GM18508 (cell line): ENCODE measurements around the gene PBXIP1.

Experiments
- ATAC-seq: cut with Tn5 transposase; IDR thresholded peaks from one replicate; pipeline ENCODE4 v1.9.1; 2021; ENCODE audit warnings: moderate number of reproducible peaks; ENCODE audit not compliant: insufficient read depth, unreplicated experiment

Gene PBXIP1

DNA sequence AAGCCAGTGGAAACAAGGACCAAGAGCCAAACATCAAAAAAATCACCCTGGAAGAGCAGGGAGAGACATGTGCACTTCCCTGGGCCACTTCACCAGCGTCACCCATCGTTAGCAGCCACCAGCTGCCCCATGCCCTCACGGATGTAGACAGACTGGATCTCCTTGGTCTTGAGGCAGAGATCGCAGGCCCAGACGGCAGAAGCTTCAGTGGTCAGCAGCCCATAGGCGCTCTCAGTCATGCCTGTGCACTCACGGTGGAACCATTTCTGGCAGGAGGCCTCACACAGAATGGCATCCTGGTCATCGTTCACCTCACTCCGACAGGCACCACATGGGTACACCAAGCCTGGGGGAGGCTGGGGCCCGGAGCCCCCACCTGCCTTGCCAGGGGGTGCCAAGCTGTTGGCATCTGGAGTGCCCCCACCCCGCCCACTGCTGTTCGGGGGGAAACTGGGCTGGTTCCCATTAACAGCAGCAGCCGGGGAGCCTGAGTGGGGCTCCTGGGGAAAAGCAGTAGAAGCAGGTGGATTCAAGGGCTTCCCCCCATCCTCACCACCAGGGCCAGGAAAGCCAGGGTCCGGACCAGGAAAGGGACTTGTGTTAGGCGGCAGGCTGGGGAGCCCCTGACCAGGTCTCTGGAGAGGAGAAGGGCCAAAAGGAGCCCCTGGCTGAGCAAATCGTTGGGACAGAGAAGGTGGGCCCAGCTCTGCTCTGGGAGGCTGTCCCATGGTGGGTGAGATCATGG, 3.0 kb upstream of the PBXIP1 start:
- no peak for ATAC-seq

GRCh38 chr1:154958036-154958435, 2.1 kb upstream of the PBXIP1 start:
- ATAC-seq, result no peak

GRCh38 chr1:154957091-154957657, 1.3 kb upstream of the PBXIP1 start:
- no peak for ATAC-seq

DNA sequence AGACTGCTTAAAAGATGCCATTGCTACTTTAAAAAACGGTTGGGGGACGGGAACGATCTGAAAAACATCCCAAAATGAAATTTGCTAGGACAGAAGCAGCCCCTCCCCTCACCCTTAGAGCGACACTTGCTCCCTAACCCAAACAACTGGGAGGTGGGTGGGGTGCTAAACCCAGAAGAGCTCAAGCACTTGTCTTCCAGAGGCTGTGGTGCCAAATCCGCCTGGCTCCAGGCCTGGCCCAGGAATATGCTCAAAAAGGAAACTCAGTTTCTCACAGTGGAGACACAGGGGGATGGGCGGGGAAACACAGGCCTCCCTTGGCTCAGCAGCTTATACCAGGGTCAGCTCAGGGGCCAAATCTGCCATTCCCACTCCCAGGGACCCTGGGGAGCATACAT, 644 bp upstream of the PBXIP1 start:
- no peak for ATAC-seq

- ATAC-seq, result no peak
Measured at GRCh38 chr1:154955039-154955717, 721 bp downstream of the PBXIP1 start.

DNA sequence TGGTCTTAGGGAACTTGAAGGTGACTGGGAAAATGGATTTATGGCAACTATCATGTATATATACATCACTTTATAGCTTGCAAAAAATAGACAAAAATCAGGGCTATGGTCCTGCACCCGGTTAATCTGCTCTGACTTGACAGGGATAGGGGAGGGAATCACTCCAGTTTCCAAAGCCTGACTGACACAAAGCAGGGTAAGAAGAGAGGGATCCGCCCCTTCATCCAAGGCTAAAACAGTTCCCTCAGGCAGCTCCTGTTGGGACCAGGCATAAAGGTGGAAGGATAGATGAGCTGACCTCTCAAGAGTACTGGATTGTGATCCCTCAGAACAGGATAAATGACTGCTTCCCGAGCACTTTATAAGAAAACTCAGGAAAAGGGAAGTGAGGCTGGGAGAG, 1.4 kb downstream of the PBXIP1 start:
- no peak for ATAC-seq

GRCh38 chr1:154953611-154954038, 2.3 kb downstream of the PBXIP1 start:
- ATAC-seq, result no peak

- no peak for ATAC-seq
Measured at GRCh38 chr1:154952664-154953063, 3.2 kb downstream of the PBXIP1 start.

DNA sequence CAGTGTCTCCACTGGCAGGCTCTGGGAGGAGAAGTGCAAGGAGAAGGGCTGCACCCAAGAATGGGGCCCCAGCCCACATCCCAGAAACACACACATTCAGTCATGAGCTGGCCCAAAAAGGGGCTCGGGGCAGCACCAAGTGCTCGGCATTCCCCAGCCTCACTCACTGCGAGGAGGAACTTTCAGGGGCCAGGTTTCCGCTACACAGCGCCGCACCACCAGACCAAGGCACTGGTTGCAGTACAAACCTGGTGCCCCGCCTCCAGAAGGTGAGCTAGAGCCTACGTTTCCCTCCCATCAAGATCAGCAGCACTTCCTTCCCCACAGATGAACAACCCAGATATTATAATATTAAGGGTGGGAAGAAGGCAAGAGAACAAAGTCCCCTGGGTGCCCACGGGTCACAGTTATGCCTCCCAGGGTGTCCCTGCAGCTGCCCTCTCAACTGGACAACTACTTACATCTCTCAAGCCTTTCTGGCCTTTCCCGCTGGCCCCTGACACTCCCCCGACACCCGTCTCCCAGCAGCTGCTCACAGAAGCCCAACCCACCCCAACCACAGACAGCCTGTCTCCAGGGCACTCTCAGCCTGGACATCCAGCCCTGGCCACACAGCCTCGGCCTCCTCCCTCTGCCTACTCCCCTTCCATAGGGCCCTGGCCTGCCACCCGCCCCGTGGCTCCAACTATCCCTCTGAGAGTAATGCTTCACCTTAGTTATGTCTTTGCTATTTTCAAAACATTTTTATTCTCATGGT, 3.8 kb downstream of the PBXIP1 start:
- ATAC-seq, result no peak

- ATAC-seq, result no peak
Measured at GRCh38 chr1:154948079-154948478, 7.8 kb downstream of the PBXIP1 start.

DNA sequence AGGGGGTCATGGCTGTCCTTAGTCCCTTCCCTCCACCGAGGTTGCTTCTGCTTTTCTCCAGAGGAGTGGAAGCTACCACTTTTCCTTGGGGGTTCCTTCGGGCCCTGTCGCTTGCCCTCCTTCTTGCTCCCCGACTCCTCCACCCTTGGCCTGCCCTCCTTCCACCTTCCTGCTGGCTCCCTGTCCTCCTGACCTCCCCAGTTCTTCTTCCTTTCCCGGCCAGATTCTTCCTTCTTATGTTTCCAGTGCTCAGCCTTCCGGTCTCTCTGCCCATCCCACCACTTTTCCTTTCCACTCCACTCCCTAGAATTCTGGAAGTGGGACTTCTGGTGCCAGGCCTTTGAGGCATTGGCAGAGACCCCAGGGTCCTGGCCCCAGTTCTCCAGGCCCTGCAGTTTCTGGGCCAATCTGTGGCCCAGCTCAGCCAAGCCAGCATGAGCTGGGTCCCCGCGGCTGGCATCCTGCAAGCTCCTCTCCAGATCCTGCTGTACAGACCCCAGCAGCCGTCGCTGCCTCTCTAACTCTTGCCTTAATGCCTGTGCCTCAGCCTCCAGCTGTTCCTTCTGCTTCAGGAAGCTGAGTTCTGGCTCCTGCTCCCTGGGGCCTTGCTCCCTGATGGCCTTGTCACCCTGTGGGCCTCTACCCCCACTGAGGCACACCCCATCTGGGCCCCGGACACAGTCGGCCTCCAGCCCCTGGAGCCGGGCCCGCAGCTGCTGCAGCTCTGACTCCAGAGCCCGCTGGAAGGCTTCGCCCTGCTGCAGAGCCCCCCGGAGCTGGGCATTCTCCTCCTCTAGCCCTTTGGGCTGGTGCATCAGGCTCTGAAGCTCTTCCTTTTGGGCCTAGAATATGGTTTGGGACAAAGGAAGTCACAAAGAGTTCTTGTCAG, 9.7 kb downstream of the PBXIP1 start:
- ATAC-seq, result no peak

DNA sequence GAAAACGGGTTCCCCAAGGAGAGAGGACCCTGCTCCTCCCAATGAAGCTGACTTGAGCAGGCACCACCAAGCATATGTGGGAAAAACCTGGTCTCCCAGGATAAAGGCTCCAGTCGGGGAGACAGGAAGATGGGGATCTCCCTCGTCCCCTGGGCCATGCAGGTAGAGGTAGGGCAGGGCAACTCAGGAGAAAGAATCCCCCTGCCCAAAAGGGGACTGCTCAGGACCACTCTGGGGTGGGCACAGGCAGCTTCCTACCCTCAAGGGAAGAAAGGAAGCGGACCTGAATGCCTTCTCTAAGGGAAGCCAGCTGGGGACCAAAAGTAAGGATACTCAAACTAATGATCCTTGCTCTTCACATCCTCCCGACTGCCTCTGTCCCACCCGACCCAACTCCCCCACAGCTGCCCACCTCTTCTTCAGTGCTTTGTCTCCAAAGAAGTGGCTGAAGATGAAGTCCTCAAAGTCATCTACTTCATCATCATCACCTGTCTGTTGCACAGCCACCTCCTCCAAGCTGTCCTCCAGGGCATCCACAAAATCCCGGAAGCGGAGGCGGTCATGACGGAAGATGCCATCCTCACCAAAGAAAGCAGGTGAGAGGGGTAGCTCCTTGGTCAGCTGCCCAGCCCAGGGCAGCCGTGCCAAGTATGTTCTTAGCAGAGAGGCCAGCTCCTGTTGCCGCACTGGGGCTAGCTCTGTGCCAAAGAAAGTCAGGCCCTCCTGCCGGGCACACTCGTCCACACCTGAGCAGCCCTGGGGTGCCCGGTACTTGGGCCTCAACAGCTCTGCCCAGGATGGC, 10.5 kb downstream of the PBXIP1 start:
- no peak for ATAC-seq

- ATAC-seq, result no peak
Measured at GRCh38 chr1:154944401-154945159, 11.3 kb downstream of the PBXIP1 start.

GRCh38 chr1:154943649-154944400, 12.1 kb downstream of the PBXIP1 start:
- no peak for ATAC-seq

- no peak for ATAC-seq
Measured at GRCh38 chr1:154941333-154942013, 14.4 kb downstream of the PBXIP1 start.

DNA sequence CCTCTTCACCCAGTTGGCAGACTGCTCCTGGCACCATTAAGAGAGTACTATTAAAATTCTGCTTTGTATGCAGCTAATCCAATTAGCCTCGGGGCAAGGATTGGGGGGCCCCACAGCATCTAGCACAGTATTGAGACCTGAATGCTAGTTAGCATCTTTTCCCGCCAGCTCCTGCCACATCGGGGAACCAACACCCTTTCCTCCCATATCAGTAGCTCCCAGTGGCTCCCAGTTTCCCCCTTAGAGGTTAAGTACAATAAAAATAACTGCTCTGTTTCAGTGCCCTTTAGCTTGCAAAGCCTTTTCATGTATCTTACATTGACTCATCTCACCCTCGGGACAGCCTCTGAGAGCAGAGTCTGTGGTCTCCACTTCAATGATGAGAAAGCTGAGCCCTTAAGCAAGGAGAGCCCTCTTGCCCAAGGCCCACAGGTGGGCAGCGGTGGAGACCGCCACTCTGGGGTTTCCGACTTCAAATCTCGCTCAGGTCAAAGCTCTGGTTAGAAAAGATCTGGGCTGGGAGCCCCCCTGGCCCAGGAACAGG, 15.2 kb downstream of the PBXIP1 start:
- no peak for ATAC-seq

DNA sequence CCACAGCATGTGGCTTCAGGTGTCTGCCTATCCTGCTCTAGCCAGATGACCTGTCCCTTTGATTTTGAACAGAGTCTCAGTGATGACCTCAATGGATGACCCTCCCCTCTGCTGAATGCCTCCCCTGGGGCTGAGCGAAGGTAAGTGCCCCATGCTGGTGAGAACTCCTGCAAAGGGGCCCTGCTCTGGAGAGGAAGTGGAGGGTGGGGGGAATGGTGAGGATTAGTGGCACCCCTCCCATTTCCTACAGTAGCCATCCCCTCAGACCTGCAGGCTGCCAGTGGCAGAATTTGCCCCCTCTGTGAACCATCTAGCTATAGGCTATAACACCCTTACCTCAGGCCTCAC, 15.7 kb downstream of the PBXIP1 start:
- ATAC-seq, result no peak
